Central memory CD8-positive, alpha-beta T cell (primary cell): ENCODE results near the gene ADGRA1.
"Not testable (repeated sequence)": the region's sequence is repeated elsewhere in the genome, so short reads cannot be mapped to it uniquely, and the experiment has no call there.

Source experiments
- ATAC-seq: fragments of 150-1000 bp; cut with Tn5 transposase; replicated peaks from 2 replicates; pipeline ENCODE4 v1.10.0; 2022; ENCODE audit warnings: mild to moderate bottlenecking, moderate FRiP score, moderate number of reproducible peaks; ENCODE audit not compliant: poor library complexity, severe bottlenecking; ENCODE audit errors: extremely low read depth
- DNase-seq, 2 donors: peaks; one replicate each; pipeline ENCODE4 v3.0.0; 2021; ENCODE audit warnings: low spot score in 2 of 2
- H3K27ac Mint-ChIP-seq: one replicate; pipeline ENCODE4 v1.8.0; 2022; ENCODE audit warnings: low read depth, mild to moderate bottlenecking, moderate library complexity, mixed read lengths
- H3K27me3 Mint-ChIP-seq: one replicate; pipeline ENCODE4 v1.8.0; 2022; ENCODE audit warnings: mixed read lengths
- H3K36me3 Mint-ChIP-seq: one replicate; pipeline ENCODE4 v1.8.0; 2022; ENCODE audit warnings: mild to moderate bottlenecking, moderate library complexity, mixed read lengths; ENCODE audit not compliant: insufficient read depth
- H3K4me1 Mint-ChIP-seq: one replicate; pipeline ENCODE4 v1.8.0; 2022; ENCODE audit warnings: mixed read lengths
- H3K4me3 Mint-ChIP-seq: one replicate; pipeline ENCODE4 v1.8.0; 2022; ENCODE audit warnings: mild to moderate bottlenecking, moderate library complexity, mixed read lengths
- H3K9me3 Mint-ChIP-seq: one replicate; pipeline ENCODE4 v1.8.0; 2022; ENCODE audit warnings: mixed read lengths

ADGRA1 gene

GRCh38 chr10:133150656-133151055 lies 62.9 kb downstream of the ADGRA1 start:
- peaks cover 57% of the 10 kb centered on the region for H3K27me3 Mint-ChIP-seq
- H3K4me3 Mint-ChIP-seq = no peak overlapping the region
- H3K4me1 Mint-ChIP-seq = no peaks in the 10 kb centered on the region
- peaks cover 7% of the 10 kb centered on the region for H3K9me3 Mint-ChIP-seq
- no peak for ATAC-seq
- no peak for DNase-seq
- H3K27ac Mint-ChIP-seq = no peak overlapping the region
- H3K36me3 Mint-ChIP-seq = no peaks in the 10 kb centered on the region

DNA sequence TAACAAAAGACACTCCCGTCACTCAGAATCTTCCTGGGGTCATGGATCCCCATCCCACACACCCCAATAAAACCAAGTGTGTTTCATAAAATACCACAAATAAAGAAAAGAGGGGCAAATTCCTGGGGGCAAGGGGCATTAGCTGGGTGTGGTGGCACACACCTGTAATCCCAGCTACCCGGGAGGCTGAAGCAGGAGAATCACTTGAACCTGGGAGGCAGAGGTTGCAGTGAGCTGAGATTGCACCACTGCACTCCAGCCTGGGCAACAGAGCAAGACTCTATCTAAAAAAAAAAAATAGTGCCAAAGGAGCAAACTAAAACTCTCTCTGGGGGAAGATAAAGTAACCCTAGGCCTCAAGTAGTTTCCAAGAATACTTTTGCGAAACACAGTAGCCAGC lies 63.3 kb downstream of the ADGRA1 start:
- not testable (repeated sequence) for H3K27ac Mint-ChIP-seq, DNase-seq
- peaks cover 53% of the 10 kb centered on the region for H3K27me3 Mint-ChIP-seq

GRCh38 chr10:133151543-133151972 lies 63.8 kb downstream of the ADGRA1 start:
- ATAC-seq = no peak

More for the DNA sequence above, 63.3 kb downstream of the ADGRA1 start:
- not testable (repeated sequence) for H3K9me3 Mint-ChIP-seq, H3K36me3 Mint-ChIP-seq, H3K4me1 Mint-ChIP-seq, ATAC-seq, H3K4me3 Mint-ChIP-seq

DNA sequence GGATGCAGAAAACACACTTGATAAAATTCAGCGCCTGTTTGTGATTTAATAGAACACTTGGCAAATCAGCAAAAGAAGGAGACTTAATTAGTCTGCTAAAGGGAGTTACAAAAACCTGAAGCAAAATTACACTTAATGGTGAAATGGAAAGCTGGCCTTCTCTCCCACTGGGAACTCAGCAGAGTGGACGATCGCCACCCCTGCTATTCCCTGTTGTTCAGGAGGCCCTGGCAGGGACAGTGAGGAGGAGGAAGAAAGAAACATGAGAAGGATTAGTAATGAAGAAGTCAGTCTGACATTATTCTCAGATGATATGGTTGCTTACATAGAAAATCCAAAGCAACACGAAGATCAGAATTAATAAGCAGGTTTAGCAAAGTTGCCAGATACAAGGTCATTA lies 66.7 kb downstream of the ADGRA1 start:
- Mint-ChIP-seq H3K9me3 (no peaks in the 10 kb centered on the region), H3K36me3 (no peaks in the 10 kb centered on the region), H3K4me3 (no peak overlapping the region), H3K4me1 (no peaks in the 10 kb centered on the region), H3K27me3 (peaks cover 20% of the 10 kb centered on the region), H3K27ac (no peak overlapping the region)
- DNase-seq (no peak), ATAC-seq (no peak)

More at GRCh38 chr10:133151543-133151972, 63.8 kb downstream of the ADGRA1 start:
- Mint-ChIP-seq H3K4me3 (no peak overlapping the region), H3K9me3 (peaks cover 7% of the 10 kb centered on the region), H3K27me3 (peaks cover 48% of the 10 kb centered on the region), H3K36me3 (no peaks in the 10 kb centered on the region), H3K4me1 (no peaks in the 10 kb centered on the region), H3K27ac (no peak overlapping the region)
- DNase-seq = no peak

GRCh38 chr10:133154996-133155778 lies 67.5 kb downstream of the ADGRA1 start:
- DNase-seq = no peak
- H3K4me3 Mint-ChIP-seq = no peak overlapping the region
- H3K36me3 Mint-ChIP-seq = no peaks in the 10 kb centered on the region
- peaks cover 12% of the 10 kb centered on the region for H3K27me3 Mint-ChIP-seq
- no peak for ATAC-seq
- no peaks in the 10 kb centered on the region for H3K9me3 Mint-ChIP-seq
- H3K4me1 Mint-ChIP-seq = no peaks in the 10 kb centered on the region
- no peak overlapping the region for H3K27ac Mint-ChIP-seq

DNA sequence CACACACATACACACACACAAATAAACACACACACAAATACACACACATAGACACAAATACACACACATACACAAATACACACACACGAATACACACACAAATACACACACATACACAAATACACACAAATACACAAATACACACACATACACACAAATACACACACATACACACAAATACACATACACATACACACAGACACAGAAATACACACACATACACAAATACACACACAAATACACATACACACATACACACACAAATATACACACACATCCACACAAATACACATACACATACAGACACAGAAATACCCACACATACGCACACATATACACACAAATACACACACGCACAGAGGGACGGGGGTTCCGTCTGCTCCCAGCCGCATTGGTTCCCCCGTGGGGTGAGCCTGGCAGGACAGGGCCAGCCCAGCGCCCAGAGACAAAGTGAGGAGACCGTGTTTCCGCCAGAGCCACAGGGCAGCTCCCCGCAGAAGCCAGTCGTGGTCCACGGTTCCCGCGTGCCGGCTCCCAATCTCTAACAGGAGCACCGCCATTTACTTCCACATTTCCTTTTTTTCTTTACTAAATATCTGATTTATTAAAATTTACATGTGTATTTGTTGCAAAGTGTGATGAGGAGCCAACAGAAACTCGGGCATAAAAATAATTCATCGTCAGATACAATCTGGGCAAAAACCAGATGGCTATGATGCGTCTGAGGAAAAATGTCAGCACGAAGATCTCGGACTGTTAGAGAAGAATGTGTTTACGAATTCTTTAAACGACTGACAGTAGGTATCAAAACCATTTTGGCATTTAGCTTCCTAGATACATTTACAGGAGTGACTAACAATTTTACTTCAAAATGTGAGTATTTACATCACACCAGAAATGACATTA lies 69.2 kb downstream of the ADGRA1 start:
- no peak overlapping the region for H3K4me3 Mint-ChIP-seq
- no peaks in the 10 kb centered on the region for H3K4me1 Mint-ChIP-seq
- no peaks in the 10 kb centered on the region for H3K36me3 Mint-ChIP-seq

GRCh38 chr10:133157662-133158436 lies 70.1 kb downstream of the ADGRA1 start:
- DNase-seq (no peak), ATAC-seq (no peak)
- Mint-ChIP-seq H3K4me1 (peaks cover 4% of the 10 kb centered on the region), H3K4me3 (no peak overlapping the region), H3K27ac (no peak overlapping the region), H3K36me3 (no peaks in the 10 kb centered on the region), H3K9me3 (no peaks in the 10 kb centered on the region), H3K27me3 (peaks cover 7% of the 10 kb centered on the region)

More for the DNA sequence above, 69.2 kb downstream of the ADGRA1 start:
- DNase-seq (no peak), ATAC-seq (no peak)
- H3K27ac Mint-ChIP-seq = no peak overlapping the region
- no peaks in the 10 kb centered on the region for H3K9me3 Mint-ChIP-seq
- H3K27me3 Mint-ChIP-seq = peaks cover 8% of the 10 kb centered on the region

DNA sequence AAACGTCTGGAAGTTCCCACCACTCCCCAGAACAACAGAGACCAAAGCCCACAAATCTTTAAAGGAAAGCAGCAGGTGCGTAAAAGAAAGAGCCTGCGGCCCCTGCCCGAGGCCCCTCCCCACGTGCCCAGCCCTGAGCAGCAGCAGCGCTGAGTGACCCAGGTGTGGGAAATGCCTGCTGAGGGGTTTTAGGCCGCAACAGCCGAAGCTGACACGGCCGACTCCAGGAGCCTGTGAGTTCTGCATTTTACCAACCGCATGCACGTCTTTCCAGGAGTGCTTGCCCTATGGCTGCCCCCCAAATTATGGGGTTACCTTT lies 70.7 kb downstream of the ADGRA1 start:
- Mint-ChIP-seq H3K4me3 (no peak overlapping the region), H3K36me3 (no peaks in the 10 kb centered on the region), H3K4me1 (peaks cover 6% of the 10 kb centered on the region), H3K9me3 (no peaks in the 10 kb centered on the region), H3K27me3 (peaks cover 12% of the 10 kb centered on the region), H3K27ac (no peak overlapping the region)
- no peak for ATAC-seq
- DNase-seq = no peak

- H3K9me3 Mint-ChIP-seq = no peaks in the 10 kb centered on the region
- H3K4me3 Mint-ChIP-seq = peak overlapping the region; percentile 8
- no peaks in the 10 kb centered on the region for H3K36me3 Mint-ChIP-seq
- H3K27me3 Mint-ChIP-seq = peaks cover 18% of the 10 kb centered on the region
- DNase-seq (no peak), ATAC-seq (no peak)
- H3K27ac Mint-ChIP-seq = no peak overlapping the region
- H3K4me1 Mint-ChIP-seq = peaks cover 6% of the 10 kb centered on the region
These were observed 71.3 kb downstream of the ADGRA1 start for GRCh38 chr10:133158756-133159610.

DNA sequence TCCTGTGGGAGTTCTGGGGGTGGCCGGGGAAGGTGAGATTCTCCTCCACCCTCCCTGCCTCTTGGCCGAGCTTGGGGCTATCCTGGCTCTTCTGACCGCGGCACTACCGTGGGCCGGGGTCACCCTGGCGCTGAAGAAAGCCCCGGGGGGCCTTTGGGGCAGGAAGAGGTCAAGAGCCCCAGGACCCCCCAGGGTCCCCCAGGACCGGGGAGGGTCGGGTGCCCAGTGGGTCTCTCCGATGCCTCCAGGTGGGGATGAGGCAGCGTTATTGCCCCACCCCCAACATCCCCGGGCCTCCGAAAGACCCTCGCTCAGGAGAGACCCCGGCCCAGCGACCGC lies 71.9 kb downstream of the ADGRA1 start:
- DNase-seq = no peak
- Mint-ChIP-seq H3K27me3 (peaks cover 18% of the 10 kb centered on the region), H3K27ac (no peak overlapping the region), H3K4me1 (peaks cover 6% of the 10 kb centered on the region), H3K36me3 (no peaks in the 10 kb centered on the region), H3K9me3 (no peaks in the 10 kb centered on the region), H3K4me3 (peak overlapping the region; percentile 8)
- no peak for ATAC-seq

GRCh38 chr10:133159950-133160825 lies 72.5 kb downstream of the ADGRA1 start, which contains the start of gene KNDC1:
Gene KNDC1 (plus strand): TSS chr10:133160219. CDS start chr10:133160468, 249 bp downstream.
- H3K9me3 Mint-ChIP-seq = no peaks in the 10 kb centered on the region
- no peaks in the 10 kb centered on the region for H3K36me3 Mint-ChIP-seq
- DNase-seq = no peak
- peak; percentile 61 for ATAC-seq
- no peak within 1 kb of the TSS for H3K27ac Mint-ChIP-seq
- H3K4me1 Mint-ChIP-seq = peaks cover 6% of the 10 kb centered on the region
- peak within 1 kb of the TSS; percentile 61 for H3K4me3 Mint-ChIP-seq
- peaks cover 18% of the 10 kb centered on the region for H3K27me3 Mint-ChIP-seq
